WTC11 (cell line): ENCODE measurements around the gene MEA1.

Experiments used
- AR ChIP-seq: fragments of 250-450 bp; sonication (Bioruptor Pico); IDR thresholded peaks from 2 replicates; pipeline ENCODE4 v1.9.0; 2021; ENCODE audit warnings: mild to moderate bottlenecking
- CREB1 ChIP-seq: sonication (generic); formaldehyde crosslinking; IDR thresholded peaks from 2 replicates; pipeline ENCODE4 v1.8.0; 2023; ENCODE audit warnings: mild to moderate bottlenecking, missing genetic modification reagents
- FOXJ3 ChIP-seq: sonication (generic); formaldehyde crosslinking; IDR thresholded peaks from 2 replicates; pipeline ENCODE4 v1.9.0; 2021; ENCODE audit warnings: missing genetic modification reagents, mild to moderate bottlenecking, borderline replicate concordance
- NR2C2 ChIP-seq: sonication (generic); formaldehyde crosslinking; IDR thresholded peaks from 2 replicates; pipeline ENCODE4 v1.8.0; 2022; ENCODE audit warnings: mild to moderate bottlenecking, missing genetic modification reagents
- SMAD4 ChIP-seq: sonication (generic); formaldehyde crosslinking; IDR thresholded peaks from 2 replicates; pipeline ENCODE4 v1.8.0; 2022; ENCODE audit warnings: mild to moderate bottlenecking, missing genetic modification reagents
- TP53 ChIP-seq: sonication (generic); formaldehyde crosslinking; IDR thresholded peaks from 2 replicates; pipeline ENCODE4 v1.8.1; 2023; ENCODE audit warnings: mild to moderate bottlenecking, missing genetic modification reagents
- USF2 ChIP-seq: sonication (generic); formaldehyde crosslinking; IDR thresholded peaks from 2 replicates; pipeline ENCODE4 v1.8.1; 2023; ENCODE audit warnings: mild to moderate bottlenecking, missing genetic modification reagents, moderate library complexity
- ZBTB21 ChIP-seq: sonication (generic); formaldehyde crosslinking; IDR thresholded peaks from 2 replicates; pipeline ENCODE4 v1.8.1; 2023; ENCODE audit warnings: mild to moderate bottlenecking, missing genetic modification reagents, borderline replicate concordance
- TF ChIP-seq, protein P1 (sequence below): fragments of 200-600 bp; IDR thresholded peaks from 2 replicates; pipeline ENCODE4 v1.8.0; 2022; ENCODE audit warnings: antibody characterized with exemption

DNA sequence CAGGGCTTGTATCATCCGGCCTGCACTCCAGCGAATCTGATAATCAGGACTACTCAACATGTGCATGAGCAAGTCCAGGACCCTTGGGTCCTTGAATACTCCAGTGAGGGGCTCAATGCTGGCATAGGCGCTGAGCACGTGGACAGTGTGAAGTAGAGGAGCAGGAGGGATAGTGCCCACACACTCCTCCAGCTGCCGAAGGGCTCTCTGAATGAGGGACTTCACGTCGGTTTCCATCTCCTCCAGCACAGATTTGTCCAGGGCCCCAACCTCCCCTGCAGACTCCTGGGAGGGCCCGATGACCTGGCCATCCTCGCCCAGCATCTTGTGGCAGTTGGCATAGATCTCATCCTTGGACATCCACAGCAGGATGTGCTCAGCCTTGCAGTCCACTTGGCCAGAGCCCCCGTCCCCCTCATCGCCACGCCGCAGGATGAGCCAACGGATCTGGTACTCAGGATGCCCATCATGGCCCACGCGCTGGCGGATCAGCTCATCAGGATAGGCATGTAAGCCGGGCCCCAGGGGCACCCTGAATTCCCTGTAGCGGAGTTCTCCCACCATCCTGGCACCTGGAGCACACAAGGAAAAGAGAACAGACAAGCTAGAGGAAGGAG is 38.6 kb upstream of the MEA1 start:
- TF ChIP-seq NR2C2 (no peak), TP53 (CRISPR knock-in tag) (no peak), SMAD4 (CRISPR knock-in tag) (no peak), ZBTB21 (CRISPR knock-in tag) (no peak), AR (no peak), USF2 (CRISPR knock-in tag) (no peak), FOXJ3 (CRISPR knock-in tag) (no peak), CREB1 (CRISPR knock-in tag) (no peak)
- TF ChIP-seq, protein P1, sequence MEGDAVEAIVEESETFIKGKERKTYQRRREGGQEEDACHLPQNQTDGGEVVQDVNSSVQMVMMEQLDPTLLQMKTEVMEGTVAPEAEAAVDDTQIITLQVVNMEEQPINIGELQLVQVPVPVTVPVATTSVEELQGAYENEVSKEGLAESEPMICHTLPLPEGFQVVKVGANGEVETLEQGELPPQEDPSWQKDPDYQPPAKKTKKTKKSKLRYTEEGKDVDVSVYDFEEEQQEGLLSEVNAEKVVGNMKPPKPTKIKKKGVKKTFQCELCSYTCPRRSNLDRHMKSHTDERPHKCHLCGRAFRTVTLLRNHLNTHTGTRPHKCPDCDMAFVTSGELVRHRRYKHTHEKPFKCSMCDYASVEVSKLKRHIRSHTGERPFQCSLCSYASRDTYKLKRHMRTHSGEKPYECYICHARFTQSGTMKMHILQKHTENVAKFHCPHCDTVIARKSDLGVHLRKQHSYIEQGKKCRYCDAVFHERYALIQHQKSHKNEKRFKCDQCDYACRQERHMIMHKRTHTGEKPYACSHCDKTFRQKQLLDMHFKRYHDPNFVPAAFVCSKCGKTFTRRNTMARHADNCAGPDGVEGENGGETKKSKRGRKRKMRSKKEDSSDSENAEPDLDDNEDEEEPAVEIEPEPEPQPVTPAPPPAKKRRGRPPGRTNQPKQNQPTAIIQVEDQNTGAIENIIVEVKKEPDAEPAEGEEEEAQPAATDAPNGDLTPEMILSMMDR: no peak
